Osteoblast (primary cell): ENCODE measurements around the gene TGFBR3L. TPM values are rescaled to one million over a fixed set of nuclear protein-coding genes. Genes with fewer than 3 reads are reported as not detected.
A peak's percentile ranks its signal among the peaks of the same experiment; 100 is the strongest.

ENCODE experiments used
- DNase-seq: peaks from one replicate; pipeline ENCODE4 v3.0.0; 2011; ENCODE audit warnings: low spot score, mixed read lengths; ENCODE audit not compliant: insufficient read length; ENCODE audit errors: missing footprints
- H2AFZ ChIP-seq: 2 replicates; pipeline ENCODE4 v1.6.0; 2011; ENCODE audit warnings: mild to moderate bottlenecking, low read length
- H3K27ac ChIP-seq: 2 replicates; pipeline ENCODE4 v1.5.1; 2011; ENCODE audit warnings: mild to moderate bottlenecking, low read depth, low read length, moderate library complexity
- H3K27me3 ChIP-seq: 2 replicates; pipeline ENCODE4 v1.6.0; 2012; ENCODE audit warnings: mild to moderate bottlenecking, control low read depth, inconsistent platforms, low read length, moderate library complexity; ENCODE audit not compliant: insufficient read depth
- H3K36me3 ChIP-seq: 2 replicates; pipeline ENCODE4 v1.5.1; 2011; ENCODE audit warnings: mild to moderate bottlenecking, low read length, control low read depth, moderate library complexity; ENCODE audit not compliant: insufficient read depth
- H3K4me1 ChIP-seq: 2 replicates; pipeline ENCODE4 v1.5.1; 2011; ENCODE audit warnings: mild to moderate bottlenecking, low read length, control low read depth, moderate library complexity; ENCODE audit not compliant: insufficient read depth
- H3K4me2 ChIP-seq: 2 replicates; pipeline ENCODE4 v1.6.0; 2011; ENCODE audit warnings: mild to moderate bottlenecking, low read length; ENCODE audit not compliant: insufficient read depth
- H3K4me3 ChIP-seq: fragments of 200-600 bp; sonication (generic); 3 replicates; pipeline ENCODE4 v1.5.1; 2012; ENCODE audit warnings: mild to moderate bottlenecking, low read length, inconsistent platforms; ENCODE audit not compliant: insufficient read depth
- H3K79me2 ChIP-seq: 2 replicates; pipeline ENCODE4 v1.6.0; 2012; ENCODE audit warnings: mild to moderate bottlenecking, low read length, control low read depth, inconsistent platforms; ENCODE audit not compliant: insufficient read depth
- H3K9me3 ChIP-seq: 2 replicates; pipeline ENCODE4 v1.5.1; 2011; ENCODE audit warnings: low read depth, low read length, control low read depth
- H4K20me1 ChIP-seq: 2 replicates; pipeline ENCODE4 v1.6.0; 2012; ENCODE audit warnings: mild to moderate bottlenecking, low read length, control low read depth; ENCODE audit not compliant: insufficient read depth
- total RNA-seq: library from RNA; depleted of rRNA; stranded (reverse); fragments of >200 nt; gene quantifications from 2 replicates; pipeline ENCODE4 v1.2.3, GENCODE V29; 2012
- TF ChIP-seq, protein P1 (sequence below): IDR thresholded peaks from 2 replicates; pipeline ENCODE4 v1.5.1; 2011; ENCODE audit warnings: mild to moderate bottlenecking, low read depth, low read length, moderate library complexity; ENCODE audit errors: extremely low read depth

Gene TGFBR3L
- total RNA-seq, 1 donor: under 0.01 TPM

- Histone ChIP-seq H3K27me3 (no peaks in the 10 kb centered on the region), H2AFZ (peak overlapping the region; percentile 92), H3K4me1 (peaks cover 14% of the 10 kb centered on the region), H3K27ac (peak overlapping the region; percentile 86), H3K9me3 (no peaks in the 10 kb centered on the region), H3K79me2 (peaks cover 35% of the 10 kb centered on the region), H3K36me3 (peaks cover 7% of the 10 kb centered on the region), H3K4me2 (peak overlapping the region; percentile 99), H4K20me1 (peaks cover 5% of the 10 kb centered on the region), H3K4me3 (peak overlapping the region; percentile 95)
- TF ChIP-seq, protein P1, sequence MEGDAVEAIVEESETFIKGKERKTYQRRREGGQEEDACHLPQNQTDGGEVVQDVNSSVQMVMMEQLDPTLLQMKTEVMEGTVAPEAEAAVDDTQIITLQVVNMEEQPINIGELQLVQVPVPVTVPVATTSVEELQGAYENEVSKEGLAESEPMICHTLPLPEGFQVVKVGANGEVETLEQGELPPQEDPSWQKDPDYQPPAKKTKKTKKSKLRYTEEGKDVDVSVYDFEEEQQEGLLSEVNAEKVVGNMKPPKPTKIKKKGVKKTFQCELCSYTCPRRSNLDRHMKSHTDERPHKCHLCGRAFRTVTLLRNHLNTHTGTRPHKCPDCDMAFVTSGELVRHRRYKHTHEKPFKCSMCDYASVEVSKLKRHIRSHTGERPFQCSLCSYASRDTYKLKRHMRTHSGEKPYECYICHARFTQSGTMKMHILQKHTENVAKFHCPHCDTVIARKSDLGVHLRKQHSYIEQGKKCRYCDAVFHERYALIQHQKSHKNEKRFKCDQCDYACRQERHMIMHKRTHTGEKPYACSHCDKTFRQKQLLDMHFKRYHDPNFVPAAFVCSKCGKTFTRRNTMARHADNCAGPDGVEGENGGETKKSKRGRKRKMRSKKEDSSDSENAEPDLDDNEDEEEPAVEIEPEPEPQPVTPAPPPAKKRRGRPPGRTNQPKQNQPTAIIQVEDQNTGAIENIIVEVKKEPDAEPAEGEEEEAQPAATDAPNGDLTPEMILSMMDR: peak; percentile 87
- DNase-seq: peak; percentile 95
Measured at GRCh38 chr19:7944177-7944761, 29.6 kb downstream of the TGFBR3L start.

GRCh38 chr19:7947939-7948338 lies 33.3 kb downstream of the TGFBR3L start:
- H3K27ac ChIP-seq: no peak overlapping the region
- no peaks in the 10 kb centered on the region for H4K20me1 ChIP-seq
- TF ChIP-seq, protein P1: no peak
- H3K4me3 ChIP-seq: no peak overlapping the region
- no peaks in the 10 kb centered on the region for H3K36me3 ChIP-seq
- H3K4me2 ChIP-seq: no peak overlapping the region
- H3K4me1 ChIP-seq: peaks cover 7% of the 10 kb centered on the region
- H3K27me3 ChIP-seq: no peaks in the 10 kb centered on the region
- no peaks in the 10 kb centered on the region for H3K9me3 ChIP-seq
- no peak overlapping the region for H2AFZ ChIP-seq
- no peak for DNase-seq
- peaks cover 5% of the 10 kb centered on the region for H3K79me2 ChIP-seq

DNA sequence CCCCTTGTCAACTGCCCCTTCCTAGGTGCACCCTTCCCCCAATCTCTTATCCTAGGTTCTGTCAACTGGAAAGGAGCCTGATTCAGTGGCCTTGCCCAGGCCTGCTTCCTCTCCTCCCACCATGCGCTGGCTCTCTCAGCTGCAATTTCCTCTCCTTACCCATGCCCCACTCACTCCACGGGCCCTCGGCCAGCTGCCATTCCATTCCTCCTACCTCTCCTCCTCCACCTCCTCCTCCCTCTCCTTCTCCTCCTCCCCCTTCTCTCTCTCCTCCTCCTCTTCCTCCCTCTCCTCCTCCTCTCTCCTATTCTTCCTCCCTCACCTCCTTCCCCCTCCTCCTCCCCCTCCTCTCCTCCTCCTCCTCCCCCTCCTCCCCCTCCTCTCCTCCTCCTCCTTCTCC lies 38.4 kb downstream of the TGFBR3L start:
- DNase-seq: peak; percentile 85
- no peaks in the 10 kb centered on the region for H3K9me3 ChIP-seq
- H3K4me3 ChIP-seq: no peak overlapping the region
- H3K79me2 ChIP-seq: no peaks in the 10 kb centered on the region
- no peak overlapping the region for H3K4me2 ChIP-seq
- peak overlapping the region; percentile 35 for H2AFZ ChIP-seq
- no peak overlapping the region for H3K27ac ChIP-seq
- no peaks in the 10 kb centered on the region for H4K20me1 ChIP-seq
- H3K27me3 ChIP-seq: no peaks in the 10 kb centered on the region
- peaks cover 3% of the 10 kb centered on the region for H3K4me1 ChIP-seq
- no peaks in the 10 kb centered on the region for H3K36me3 ChIP-seq
- TF ChIP-seq, protein P1: no peak

DNA sequence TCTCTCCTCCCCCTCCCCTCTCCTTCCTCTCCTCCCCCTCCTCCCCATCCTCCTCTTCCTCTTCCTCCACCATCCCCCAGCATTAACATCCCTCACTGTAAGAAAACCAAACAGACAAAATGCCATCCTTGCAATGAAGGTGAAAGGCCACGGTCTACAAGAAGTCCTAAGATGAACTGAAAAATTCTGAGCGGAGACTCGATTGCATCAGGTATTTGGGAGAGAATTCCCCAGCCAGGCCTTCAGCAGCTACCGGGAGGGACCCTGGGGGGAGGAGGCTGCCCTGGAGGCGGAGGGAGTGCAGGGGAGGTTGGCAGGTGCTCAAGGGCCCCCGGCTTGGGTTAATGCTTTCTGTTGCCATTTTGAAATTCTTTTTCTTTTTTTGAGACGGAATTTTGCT lies 38.9 kb downstream of the TGFBR3L start:
- Histone ChIP-seq H3K27me3 (no peaks in the 10 kb centered on the region), H3K9me3 (no peaks in the 10 kb centered on the region), H4K20me1 (no peaks in the 10 kb centered on the region), H2AFZ (no peak overlapping the region), H3K27ac (no peak overlapping the region), H3K4me3 (no peak overlapping the region), H3K4me2 (no peak overlapping the region), H3K36me3 (no peaks in the 10 kb centered on the region), H3K4me1 (peaks cover 3% of the 10 kb centered on the region), H3K79me2 (no peaks in the 10 kb centered on the region)
- DNase-seq: no peak
- TF ChIP-seq, protein P1: no peak
